ENCODE data around the gene CLDN9.

DNA sequence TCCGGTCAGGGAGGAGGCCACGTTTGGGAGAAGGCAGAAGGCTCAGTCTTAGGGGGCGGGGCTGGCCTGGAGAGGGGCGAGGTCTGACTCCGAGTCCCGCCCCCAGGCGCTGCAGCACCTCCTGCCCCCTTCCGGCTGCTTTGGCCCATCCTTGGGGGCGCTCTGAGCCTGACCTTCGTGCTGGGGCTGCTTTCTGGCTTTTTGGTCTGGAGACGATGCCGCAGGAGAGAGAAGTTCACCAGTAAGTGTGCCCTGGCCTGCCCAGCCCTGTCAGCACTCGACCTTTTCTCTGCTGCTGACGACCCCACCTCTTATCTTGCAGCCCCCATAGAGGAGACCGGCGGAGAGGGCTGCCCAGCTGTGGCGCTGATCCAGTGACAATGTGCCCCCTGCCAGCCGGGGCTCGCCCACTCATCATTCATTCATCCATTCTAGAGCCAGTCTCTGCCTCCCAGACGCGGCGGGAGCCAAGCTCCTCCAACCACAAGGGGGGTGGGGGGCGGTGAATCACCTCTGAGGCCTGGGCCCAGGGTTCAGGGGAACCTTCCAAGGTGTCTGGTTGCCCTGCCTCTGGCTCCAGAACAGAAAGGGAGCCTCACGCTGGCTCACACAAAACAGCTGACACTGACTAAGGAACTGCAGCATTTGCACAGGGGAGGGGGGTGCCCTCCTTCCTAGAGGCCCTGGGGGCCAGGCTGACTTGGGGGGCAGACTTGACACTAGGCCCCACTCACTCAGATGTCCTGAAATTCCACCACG is 8.9 kb downstream of the CLDN9 start:
- TF ChIP-seq EZH2phosphoT487 (IDR thresholded peaks at IDR 0.05; ENCODE audit: borderline replicate concordance, low read length), result no peak
- TF ChIP-seq, protein P1, sequence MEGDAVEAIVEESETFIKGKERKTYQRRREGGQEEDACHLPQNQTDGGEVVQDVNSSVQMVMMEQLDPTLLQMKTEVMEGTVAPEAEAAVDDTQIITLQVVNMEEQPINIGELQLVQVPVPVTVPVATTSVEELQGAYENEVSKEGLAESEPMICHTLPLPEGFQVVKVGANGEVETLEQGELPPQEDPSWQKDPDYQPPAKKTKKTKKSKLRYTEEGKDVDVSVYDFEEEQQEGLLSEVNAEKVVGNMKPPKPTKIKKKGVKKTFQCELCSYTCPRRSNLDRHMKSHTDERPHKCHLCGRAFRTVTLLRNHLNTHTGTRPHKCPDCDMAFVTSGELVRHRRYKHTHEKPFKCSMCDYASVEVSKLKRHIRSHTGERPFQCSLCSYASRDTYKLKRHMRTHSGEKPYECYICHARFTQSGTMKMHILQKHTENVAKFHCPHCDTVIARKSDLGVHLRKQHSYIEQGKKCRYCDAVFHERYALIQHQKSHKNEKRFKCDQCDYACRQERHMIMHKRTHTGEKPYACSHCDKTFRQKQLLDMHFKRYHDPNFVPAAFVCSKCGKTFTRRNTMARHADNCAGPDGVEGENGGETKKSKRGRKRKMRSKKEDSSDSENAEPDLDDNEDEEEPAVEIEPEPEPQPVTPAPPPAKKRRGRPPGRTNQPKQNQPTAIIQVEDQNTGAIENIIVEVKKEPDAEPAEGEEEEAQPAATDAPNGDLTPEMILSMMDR (IDR thresholded peaks at IDR 0.05; ENCODE audit: low read depth, low read length, poor library complexity, severe bottlenecking), result peak; percentile 72
